K562 (cell line): Measurements from ENCODE around the gene BDH1. TPM values are rescaled to one million over a fixed set of nuclear protein-coding genes. Genes with fewer than 3 reads are reported as not detected.

Experiments used
- ATAC-seq: fragments of 200-7000 bp; cut with Tn5 transposase; 3 replicates; pipeline ENCODE4 v1.9.1; 2020; ENCODE audit warnings: moderate library complexity
- BruUV-seq: library from RNA; stranded (reverse); fragments of 400-500 nt; replicated peaks from 2 replicates; lab custom pipeline; 2021; lab: Mats Ljungman, UMichigan
- CTCF ChIA-PET: fragments of 300-600 bp; formaldehyde crosslinking; extraction: SDS; loops from one replicate; lab custom pipeline; 2021; ENCODE audit warnings: low intra/inter-chr PET ratio; lab: Yijun Ruan, JAX
- POLR2A ChIA-PET: fragments of 300-600, 350-650 bp; sonication (Branson Sonifier 250); formaldehyde crosslinking; extraction: SDS; loops from one replicate; lab custom pipeline; 2021; ENCODE audit warnings: antibody characterized with exemption, inconsistent platforms; lab: Yijun Ruan, JAX
- DNase-seq, 4 experiments: peaks; one replicate each; pipeline versions ENCODE4 v3.0.0 to v3.0.0-alpha.2; 2011 to 2018; ENCODE audit warnings: low spot score in 3 of 4, mixed read lengths in 3 of 4; ENCODE audit errors: extremely low read depth in 1 of 4
- FAIRE-seq: peaks from 2 replicates; lab custom pipeline; 2011; peaks lifted over from hg19 to GRCh38; lab: Jason Lieb, UNC
- H2AFZ ChIP-seq: 2 replicates; pipeline ENCODE4 v1.6.0; 2011; ENCODE audit warnings: low read depth, low read length, control low read depth, inconsistent platforms
- H3K27ac ChIP-seq: fragments of 200-600 bp; 3 replicates; pipeline ENCODE4 v1.8.0; 2011; ENCODE audit warnings: low read depth, mild to moderate bottlenecking, control low read depth, inconsistent platforms, low read length, moderate library complexity, mixed read lengths; ENCODE audit errors: extremely low read depth
- H3K27me3 ChIP-seq, 2 experiments: fragments of 300-600 bp in 1 of 2; 2 replicates in 1 of 2; 3 replicates in 1 of 2; pipeline versions ENCODE4 v1.6.0 to v1.8.0; 2011; ENCODE audit warnings: inconsistent platforms in 2 of 2, low read length in 2 of 2, mild to moderate bottlenecking in 1 of 2, mixed read lengths in 1 of 2, moderate library complexity in 1 of 2; ENCODE audit not compliant: control insufficient read depth in 2 of 2, insufficient read depth in 2 of 2
- H3K36me3 ChIP-seq: fragments of 300-600 bp; 3 replicates; pipeline ENCODE4 v1.8.0; 2011; ENCODE audit warnings: mild to moderate bottlenecking, low read length, inconsistent platforms; ENCODE audit not compliant: control insufficient read depth, insufficient read depth
- H3K4me1 ChIP-seq, 2 experiments: fragments of 200-600 bp in 1 of 2; replicated peaks in 1 of 2; 2 replicates in 1 of 2; 3 replicates in 1 of 2; pipeline versions ENCODE4 v1.5.1 to v1.8.0; 2011; ENCODE audit warnings: inconsistent platforms in 2 of 2, low read length in 2 of 2, mild to moderate bottlenecking in 1 of 2, mixed read lengths in 1 of 2, moderate library complexity in 1 of 2; ENCODE audit not compliant: control insufficient read depth in 2 of 2, insufficient read depth in 2 of 2
- H3K4me2 ChIP-seq: 2 replicates; pipeline ENCODE4 v1.6.1; 2011; ENCODE audit warnings: low read length, control low read depth, inconsistent platforms, mixed read lengths; ENCODE audit not compliant: insufficient read depth
- H3K4me3 ChIP-seq: fragments of 200-600 bp; sonication (generic), shearing (Covaris generic); 2 replicates; pipeline ENCODE4 v1.5.1; 2016; ENCODE audit warnings: control low read depth, inconsistent platforms
- H3K79me2 ChIP-seq: fragments of 200-600 bp; 3 replicates; pipeline ENCODE4 v1.8.0; 2011; ENCODE audit warnings: low read length, inconsistent platforms; ENCODE audit not compliant: control insufficient read depth, insufficient read depth
- H3K9ac ChIP-seq, 2 experiments: 2 replicates each; pipeline versions ENCODE4 v1.6.0 to v1.6.1; 2011; ENCODE audit warnings: low read depth in 2 of 2, low read length in 2 of 2, control low read depth in 1 of 2, inconsistent platforms in 1 of 2, mild to moderate bottlenecking in 1 of 2, mixed read lengths in 1 of 2; ENCODE audit not compliant: insufficient read depth in 1 of 2
- H3K9me1 ChIP-seq: one replicate; pipeline ENCODE4 v1.6.0; 2011; ENCODE audit warnings: inconsistent platforms, mild to moderate bottlenecking, low read length, moderate library complexity; ENCODE audit not compliant: control insufficient read depth, insufficient read depth
- H3K9me3 ChIP-seq: replicated peaks from 2 replicates; pipeline ENCODE4 v1.5.1; 2011; ENCODE audit warnings: low read depth, low read length, inconsistent platforms; ENCODE audit not compliant: control insufficient read depth, insufficient read depth
- H4K20me1 ChIP-seq: replicated peaks from 2 replicates; pipeline ENCODE4 v1.6.1; 2011; ENCODE audit warnings: low read length, inconsistent platforms, mixed read lengths; ENCODE audit not compliant: control insufficient read depth, insufficient read depth
- ARID1B ChIP-seq: fragments of 450-650 bp; IDR thresholded peaks from 2 replicates; pipeline ENCODE4 v1.6.1; 2016; ENCODE audit warnings: antibody characterized with exemption, mild to moderate bottlenecking, inconsistent platforms
- EGR1 ChIP-seq: fragments of 450-650 bp; conservative IDR thresholded peaks from 2 replicates; pipeline ENCODE4 v1.6.1; 2017; ENCODE audit warnings: mild to moderate bottlenecking
- JUND ChIP-seq, 2 experiments: IDR thresholded peaks; 2 replicates in 1 of 2; 3 replicates in 1 of 2; pipeline ENCODE4 v1.6.1; 2011; ENCODE audit warnings: borderline replicate concordance in 2 of 2, low read depth in 2 of 2, low read length in 2 of 2, improper control_type of control experiment in 1 of 2, missing biosample characterization in 1 of 2, missing genetic modification characterization in 1 of 2, missing genetic modification reagents in 1 of 2
- PCBP2 ChIP-seq: fragments of 200-400 bp; formaldehyde crosslinking; IDR thresholded peaks from 2 replicates; pipeline ENCODE4 v1.6.1; 2018; ENCODE audit warnings: low read length, low read depth, mild to moderate bottlenecking, moderate library complexity; ENCODE audit not compliant: poor library complexity, severe bottlenecking
- SMARCE1 ChIP-seq: fragments of 450-650 bp; IDR thresholded peaks from 2 replicates; pipeline ENCODE4 v1.7.1; 2016; ENCODE audit warnings: mild to moderate bottlenecking
- ZBTB7A ChIP-seq: IDR thresholded peaks from 2 replicates; pipeline ENCODE4 v1.6.1; 2011; ENCODE audit warnings: low read depth, mild to moderate bottlenecking, low read length, moderate library complexity, borderline replicate concordance; ENCODE audit not compliant: control insufficient read depth
- ZNF146 ChIP-seq: IDR thresholded peaks from one replicate; pipeline ENCODE4 v1.6.1; 2018; ENCODE audit warnings: missing compliant biosample characterization; ENCODE audit not compliant: unreplicated experiment
- ZNF263 ChIP-seq: sonication (generic); formaldehyde crosslinking; IDR thresholded peaks from 2 replicates; pipeline ENCODE4 v1.8.0; 2022; ENCODE audit warnings: mild to moderate bottlenecking, missing genetic modification reagents, borderline replicate concordance
- WGBS: fragments of 100-300 bp; shearing (Covaris generic); methylation state at CpG from one replicate; pipeline ENCODE4 v1.1.6; 2016; ENCODE audit warnings: low coverage, mixed read lengths; ENCODE audit not compliant: insufficient coverage; ENCODE audit errors: missing lambda C conversion rate; 5-methylcytosine and 5-hydroxymethylcytosine counted together
- in situ Hi-C: fragments of 300-500 bp; cut with MboI; formaldehyde crosslinking; loops from 4 replicates; pipeline ENCODE4 v1.15.0; 2018; ENCODE audit warnings: inconsistent platforms, mixed read lengths
- intact Hi-C: fragments of 100-400 bp; cut with micrococcal nuclease; formaldehyde crosslinking; loops from 2 replicates; pipeline ENCODE4 v1.14.2; 2022
- polyA plus RNA-seq, 8 experiments: library from polyadenylated mRNA; depleted of rRNA in 4 of 8; stranded (reverse) in 5 of 8; unstranded in 3 of 8; fragments of >200 nt; fragmentation: Nextera tagmentation in 2 of 8; fragmentation: Illumina TruSeq in 1 of 8; extraction: Ambion mirVana in 2 of 8; extraction: Trizol in 1 of 8; gene quantifications; 2 replicates each; pipeline versions ENCODE4 v1.2.1 to v1.2.3, GENCODE V29; 2011 to 2014; ENCODE audit warnings: inconsistent platforms in 1 of 8, missing spikeins in 1 of 8
- total RNA-seq, 7 experiments: library from RNA; depleted of rRNA in 6 of 7; stranded (reverse); fragments of >200 nt in 6 of 7; fragmentation: Illumina TruSeq in 2 of 7; extraction: Trizol in 2 of 7; gene quantifications; 2 replicates each; pipeline versions ENCODE4 v1.2.1 to v1.2.3, GENCODE V29; 2011 to 2021; ENCODE audit warnings: low replicate concordance in 1 of 7
- TF ChIP-seq, protein P1 (sequence below), 2 experiments: fragments of 450-650 bp in 1 of 2; sonication (generic) in 1 of 2; formaldehyde crosslinking in 1 of 2; IDR thresholded peaks in 1 of 2; conservative IDR thresholded peaks in 1 of 2; 2 replicates each; pipeline versions ENCODE4 v1.6.1 to v1.8.1; 2016 to 2023; ENCODE audit warnings: mild to moderate bottlenecking in 2 of 2, moderate library complexity in 2 of 2, inconsistent platforms in 1 of 2, missing genetic modification reagents in 1 of 2
- TF ChIP-seq, protein P2 (sequence below): fragments of 250-450 bp; sonication (Bioruptor Pico); IDR thresholded peaks from 2 replicates; pipeline ENCODE4 v1.5.0; 2020; ENCODE audit warnings: mild to moderate bottlenecking
- TF ChIP-seq, protein P3 (sequence below): fragments of 200-800 bp; sonication (Bioruptor generic); IDR thresholded peaks from 2 replicates; pipeline ENCODE4 v1.6.1; 2017; ENCODE audit warnings: missing genetic modification characterization, missing compliant biosample characterization

Gene BDH1
- total and polyA plus RNA-seq, 9 of the 15 experiments (the other 6 are each of a cell fraction or from before 2014, with no cell fraction given): 0.07 to 0.89 (median 0.12) TPM; not detected in 3

DNA sequence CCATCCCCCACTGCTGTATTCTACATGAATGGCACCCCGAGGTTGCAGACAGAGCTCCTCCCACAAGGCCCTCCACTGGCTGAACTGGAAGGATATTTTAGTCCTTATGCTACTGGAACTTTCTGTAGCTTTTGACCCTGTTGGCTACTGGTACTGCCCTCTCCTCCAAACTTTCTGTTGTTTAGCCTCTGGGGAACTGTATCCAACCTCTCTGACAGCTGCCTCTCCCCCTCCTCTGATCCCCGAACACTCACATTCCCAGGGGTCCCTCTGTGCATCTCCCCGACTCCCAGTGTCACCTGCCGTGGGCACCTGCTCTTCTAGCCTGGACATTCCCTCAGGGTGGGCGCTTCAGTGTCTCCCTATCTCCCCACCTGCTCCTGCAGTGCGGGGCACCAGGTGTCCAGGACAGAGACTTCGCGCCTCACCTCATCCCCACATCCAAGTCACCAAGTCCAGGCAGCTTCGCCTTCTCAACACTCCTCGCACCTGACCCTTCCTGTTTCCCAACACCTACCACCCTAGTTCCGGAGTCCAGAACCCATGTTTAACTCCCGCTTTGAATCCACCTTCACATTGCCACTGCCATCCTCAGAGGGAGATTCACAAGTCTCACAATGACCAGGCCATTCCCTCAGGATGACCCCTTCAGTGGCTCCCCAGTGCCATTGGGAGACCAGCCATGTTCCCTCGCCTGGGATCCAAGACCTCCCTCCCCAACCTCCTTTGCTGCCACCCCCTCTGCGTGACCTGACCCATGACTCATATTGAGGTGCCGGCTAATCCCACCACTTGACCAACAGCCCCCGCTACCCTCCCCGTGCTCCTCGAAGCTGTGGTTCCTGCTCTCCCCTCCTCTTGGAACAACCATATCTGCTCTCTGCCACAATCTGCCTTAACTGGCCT, 34.2 kb downstream of the BDH1 start:
- Histone ChIP-seq H3K27me3 (peaks cover 43 to 69% of the 10 kb centered on the region in 2 experiments), H3K27ac (no peak overlapping the region), H4K20me1 (peaks cover 9% of the 10 kb centered on the region; the same call in 1 of the 2 replicates), H3K4me2 (0 out of 2 replicates have a peak overlapping the region, but pooled peaks have one; percentile 4), H2AFZ (no peak overlapping the region), H3K4me1 (peaks cover 5 to 20% of the 10 kb centered on the region in 2 experiments), H3K9me3 (no peaks in the 10 kb centered on the region), H3K4me3 (no peak overlapping the region), H3K9ac (peak overlapping the region in 1 of 2 experiments; percentile 68; a peak in 2 of 4 replicates), H3K79me2 (no peaks in the 10 kb centered on the region), H3K36me3 (no peaks in the 10 kb centered on the region), H3K9me1 (no peaks in the 10 kb centered on the region)
- intact Hi-C loops: no loop called here
- in situ Hi-C loops: loop anchor here (25.0 kb wide), 2 partner anchors 259 to 534 kb away; no protein-coding TSS in a partner anchor
- no peak for ATAC-seq
- ChIA-PET POLR2A (interaction anchor here (0.8 to 1.0 kb wide), 2 partner anchors 15 to 89 kb away, joined by 3 to 6 read pairs; no protein-coding TSS in a partner anchor), CTCF (no interaction called here)
- no TSS peak for BruUV-seq
- WGBS: 21% methylated on average over 17 of the region's 18 CpGs
- DNase-seq: no peak
- peak; percentile 48; the same call in 1 of the 2 replicates for TF ChIP-seq ZNF263 (CRISPR knock-in tag)
- 0 out of 2 replicates have a peak, but pooled peaks have one; percentile 15 for TF ChIP-seq SMARCE1
- TF ChIP-seq ZBTB7A: peak; percentile 22; the same call in 1 of the 2 replicates
- peak; percentile 17; the same call in 1 of the 2 replicates for TF ChIP-seq JUND (IDR thresholded peaks at IDR 0.05; ENCODE audit: borderline replicate concordance, low read depth, low read length)
- no peak for TF ChIP-seq JUND (tag; IDR thresholded peaks at IDR 0.05; ENCODE audit: borderline replicate concordance, low read depth, low read length)
- TF ChIP-seq ARID1B: peak; percentile 32; the same call in 1 of the 2 replicates
- TF ChIP-seq, protein P1, sequence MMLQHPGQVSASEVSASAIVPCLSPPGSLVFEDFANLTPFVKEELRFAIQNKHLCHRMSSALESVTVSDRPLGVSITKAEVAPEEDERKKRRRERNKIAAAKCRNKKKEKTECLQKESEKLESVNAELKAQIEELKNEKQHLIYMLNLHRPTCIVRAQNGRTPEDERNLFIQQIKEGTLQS (IDR thresholded peaks at IDR 0.05): peak; percentile 25; the same call in 1 of the 2 replicates
- TF ChIP-seq, protein P1 (CRISPR knock-in tag; conservative IDR thresholded peaks at IDR 0.05): no peak
- no peak for TF ChIP-seq PCBP2
- TF ChIP-seq ZNF146 (CRISPR knock-in tag): no peak
- TF ChIP-seq, protein P2, sequence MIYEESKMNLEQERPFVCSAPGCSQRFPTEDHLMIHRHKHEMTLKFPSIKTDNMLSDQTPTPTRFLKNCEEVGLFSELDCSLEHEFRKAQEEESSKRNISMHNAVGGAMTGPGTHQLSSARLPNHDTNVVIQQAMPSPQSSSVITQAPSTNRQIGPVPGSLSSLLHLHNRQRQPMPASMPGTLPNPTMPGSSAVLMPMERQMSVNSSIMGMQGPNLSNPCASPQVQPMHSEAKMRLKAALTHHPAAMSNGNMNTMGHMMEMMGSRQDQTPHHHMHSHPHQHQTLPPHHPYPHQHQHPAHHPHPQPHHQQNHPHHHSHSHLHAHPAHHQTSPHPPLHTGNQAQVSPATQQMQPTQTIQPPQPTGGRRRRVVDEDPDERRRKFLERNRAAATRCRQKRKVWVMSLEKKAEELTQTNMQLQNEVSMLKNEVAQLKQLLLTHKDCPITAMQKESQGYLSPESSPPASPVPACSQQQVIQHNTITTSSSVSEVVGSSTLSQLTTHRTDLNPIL (CRISPR knock-in tag): no peak
- TF ChIP-seq EGR1: peak; percentile 60
- TF ChIP-seq, protein P3, sequence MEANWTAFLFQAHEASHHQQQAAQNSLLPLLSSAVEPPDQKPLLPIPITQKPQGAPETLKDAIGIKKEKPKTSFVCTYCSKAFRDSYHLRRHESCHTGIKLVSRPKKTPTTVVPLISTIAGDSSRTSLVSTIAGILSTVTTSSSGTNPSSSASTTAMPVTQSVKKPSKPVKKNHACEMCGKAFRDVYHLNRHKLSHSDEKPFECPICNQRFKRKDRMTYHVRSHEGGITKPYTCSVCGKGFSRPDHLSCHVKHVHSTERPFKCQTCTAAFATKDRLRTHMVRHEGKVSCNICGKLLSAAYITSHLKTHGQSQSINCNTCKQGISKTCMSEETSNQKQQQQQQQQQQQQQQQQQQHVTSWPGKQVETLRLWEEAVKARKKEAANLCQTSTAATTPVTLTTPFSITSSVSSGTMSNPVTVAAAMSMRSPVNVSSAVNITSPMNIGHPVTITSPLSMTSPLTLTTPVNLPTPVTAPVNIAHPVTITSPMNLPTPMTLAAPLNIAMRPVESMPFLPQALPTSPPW (CRISPR knock-in tag): peak; percentile 35
- FAIRE-seq: no peak
